Measurements from ENCODE around the gene MEIOB. TPM values are rescaled to one million over a fixed set of nuclear protein-coding genes. Genes with fewer than 3 reads are reported as not detected.

MEIOB gene
- polyA plus RNA-seq, 1 of the 3 experiments (the other 2 are of a cell fraction) = not detected

DNA sequence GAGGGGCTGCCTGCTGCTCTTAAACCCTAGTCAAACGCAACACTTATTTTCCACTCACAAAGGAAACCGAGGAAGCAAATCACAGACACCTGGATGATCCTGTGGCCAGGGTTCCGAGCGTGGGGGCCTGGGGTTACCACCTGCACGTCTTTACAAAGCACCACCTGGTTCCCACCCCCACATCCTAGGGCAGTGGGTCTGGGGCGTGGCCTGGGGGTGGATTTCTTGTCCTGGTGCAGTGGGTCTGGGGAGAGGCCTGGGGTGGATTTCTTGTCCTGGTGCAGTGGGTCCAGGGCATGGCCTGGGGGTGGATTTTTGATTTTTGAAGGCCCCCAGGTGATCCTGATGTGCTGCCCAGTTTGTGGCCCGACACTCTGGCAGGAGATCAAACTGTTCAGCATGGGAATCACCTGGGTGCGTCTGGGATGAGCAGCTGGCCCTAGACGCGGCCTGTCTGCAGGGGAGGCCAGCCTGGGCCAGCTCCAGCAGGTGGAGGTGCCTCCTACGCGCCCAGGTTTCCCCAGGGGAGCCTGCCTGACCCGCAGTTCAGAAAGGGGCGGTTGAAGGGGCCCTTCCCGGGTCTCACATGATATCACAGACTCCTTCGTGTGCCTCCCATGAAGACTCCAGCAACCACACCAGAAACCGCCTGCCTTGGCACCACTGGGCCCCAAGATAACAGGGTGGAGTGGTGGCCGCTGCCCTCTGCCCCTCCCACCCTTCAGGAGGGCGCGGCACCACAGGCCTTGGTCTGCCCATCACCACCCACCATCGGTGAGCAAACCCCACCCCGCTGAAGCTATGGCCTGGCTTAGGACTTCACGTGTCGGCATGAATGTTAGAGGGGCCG lies 51.6 kb downstream of the MEIOB start:
- H2AFZ ChIP-seq (ENCODE audit: low read depth) = no peak overlapping the region

DNA sequence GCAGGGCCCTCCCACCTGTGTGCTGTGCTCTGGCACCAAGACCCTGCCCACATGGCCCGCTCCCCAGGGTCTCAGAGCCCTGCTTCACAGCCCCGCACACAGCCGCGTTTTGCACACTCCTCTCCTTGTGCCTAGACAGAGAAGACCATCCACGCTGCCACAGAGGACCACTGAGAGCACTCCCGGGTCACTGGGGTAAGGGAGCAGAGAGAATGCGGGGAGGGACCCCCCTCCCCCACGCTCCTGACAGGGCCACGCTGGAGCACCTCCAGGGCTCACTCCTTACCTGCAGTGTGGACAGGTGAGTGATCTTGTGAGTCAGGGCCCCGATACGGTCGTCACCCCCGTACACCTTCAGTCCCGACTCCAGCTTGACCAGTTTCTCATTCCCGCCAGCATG lies 52.4 kb downstream of the MEIOB start:
- no peaks in the 10 kb centered on the region for H3K27me3 ChIP-seq (ENCODE audit: insufficient read depth)
- POLR2A ChIA-PET = interaction anchor here (0.7 kb wide), 1 partner anchor 12 kb away, joined by 3 read pairs; no protein-coding TSS in a partner anchor
- no peak overlapping the region for H3K27ac ChIP-seq (ENCODE audit: low read depth in 2 of 2, low read length in 1 of 2)
- H3K9ac ChIP-seq = no peak overlapping the region
- H3K4me1 ChIP-seq (ENCODE audit: control insufficient read depth in 1 of 2, insufficient read depth in 2 of 2, low read depth in 1 of 2, low read length in 1 of 2) = no peaks in the 10 kb centered on the region
- H3K4me3 ChIP-seq (ENCODE audit: low read depth in 2 of 2, low read length in 1 of 2) = no peak overlapping the region
- no peaks in the 10 kb centered on the region for H3K9me2 ChIP-seq
- no peak overlapping the region for H3K4me2 ChIP-seq
- 100% methylated on average over 8 of the region's 15 CpGs for WGBS (ENCODE audit: low lambda C conversion rate)
- TF ChIP-seq, protein P1, sequence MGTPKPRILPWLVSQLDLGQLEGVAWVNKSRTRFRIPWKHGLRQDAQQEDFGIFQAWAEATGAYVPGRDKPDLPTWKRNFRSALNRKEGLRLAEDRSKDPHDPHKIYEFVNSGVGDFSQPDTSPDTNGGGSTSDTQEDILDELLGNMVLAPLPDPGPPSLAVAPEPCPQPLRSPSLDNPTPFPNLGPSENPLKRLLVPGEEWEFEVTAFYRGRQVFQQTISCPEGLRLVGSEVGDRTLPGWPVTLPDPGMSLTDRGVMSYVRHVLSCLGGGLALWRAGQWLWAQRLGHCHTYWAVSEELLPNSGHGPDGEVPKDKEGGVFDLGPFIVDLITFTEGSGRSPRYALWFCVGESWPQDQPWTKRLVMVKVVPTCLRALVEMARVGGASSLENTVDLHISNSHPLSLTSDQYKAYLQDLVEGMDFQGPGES (IDR thresholded peaks at IDR 0.05; ENCODE audit: low read depth, low read length) = no peak
- TF ChIP-seq RAD21 (IDR thresholded peaks at IDR 0.05; ENCODE audit: low read length) = no peak
- TF ChIP-seq, protein P2, sequence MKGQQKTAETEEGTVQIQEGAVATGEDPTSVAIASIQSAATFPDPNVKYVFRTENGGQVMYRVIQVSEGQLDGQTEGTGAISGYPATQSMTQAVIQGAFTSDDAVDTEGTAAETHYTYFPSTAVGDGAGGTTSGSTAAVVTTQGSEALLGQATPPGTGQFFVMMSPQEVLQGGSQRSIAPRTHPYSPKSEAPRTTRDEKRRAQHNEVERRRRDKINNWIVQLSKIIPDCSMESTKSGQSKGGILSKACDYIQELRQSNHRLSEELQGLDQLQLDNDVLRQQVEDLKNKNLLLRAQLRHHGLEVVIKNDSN (IDR thresholded peaks at IDR 0.05; ENCODE audit: borderline replicate concordance, low read depth) = no peak
- no peak for TF ChIP-seq EZH2phosphoT487 (IDR thresholded peaks at IDR 0.05; ENCODE audit: borderline replicate concordance, low read depth)
- TF ChIP-seq, protein P3, sequence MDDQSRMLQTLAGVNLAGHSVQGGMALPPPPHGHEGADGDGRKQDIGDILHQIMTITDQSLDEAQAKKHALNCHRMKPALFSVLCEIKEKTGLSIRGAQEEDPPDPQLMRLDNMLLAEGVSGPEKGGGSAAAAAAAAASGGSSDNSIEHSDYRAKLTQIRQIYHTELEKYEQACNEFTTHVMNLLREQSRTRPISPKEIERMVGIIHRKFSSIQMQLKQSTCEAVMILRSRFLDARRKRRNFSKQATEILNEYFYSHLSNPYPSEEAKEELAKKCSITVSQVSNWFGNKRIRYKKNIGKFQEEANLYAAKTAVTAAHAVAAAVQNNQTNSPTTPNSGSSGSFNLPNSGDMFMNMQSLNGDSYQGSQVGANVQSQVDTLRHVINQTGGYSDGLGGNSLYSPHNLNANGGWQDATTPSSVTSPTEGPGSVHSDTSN (IDR thresholded peaks at IDR 0.05) = no peak
- no peak for TF ChIP-seq TEAD4 (IDR thresholded peaks at IDR 0.05; ENCODE audit: borderline replicate concordance, insufficient read depth)
- no peak for TF ChIP-seq FOSL2 (IDR thresholded peaks at IDR 0.05; ENCODE audit: borderline replicate concordance, low read depth)
- no peak for TF ChIP-seq NFIC (IDR thresholded peaks at IDR 0.05; ENCODE audit: borderline replicate concordance)
- H3K9me3 ChIP-seq = no peaks in the 10 kb centered on the region
- CTCF ChIA-PET = no interaction called here
- H3F3A ChIP-seq (replicated peaks; ENCODE audit: insufficient read depth) = no peaks in the 10 kb centered on the region
- H2AFZ ChIP-seq (ENCODE audit: low read depth) = no peak overlapping the region
- no peaks in the 10 kb centered on the region for H4K20me1 ChIP-seq (ENCODE audit: insufficient read depth)
- H3K36me3 ChIP-seq (replicated peaks in 1 of 2; ENCODE audit: control insufficient read depth in 1 of 2, insufficient read depth in 2 of 2, low read length in 1 of 2) = peaks cover 0 to 15% of the 10 kb centered on the region in 2 experiments
- H3K79me2 ChIP-seq (ENCODE audit: insufficient read depth) = peaks cover 16% of the 10 kb centered on the region; the same call in 1 of the 2 replicates
- DNase-seq = no peak

More for the DNA sequence above, 51.6 kb downstream of the MEIOB start:
- Histone ChIP-seq H3K36me3 (replicated peaks in 1 of 2; ENCODE audit: control insufficient read depth in 1 of 2, insufficient read depth in 2 of 2, low read length in 1 of 2) (peaks cover 0 to 15% of the 10 kb centered on the region in 2 experiments), H3K79me2 (ENCODE audit: insufficient read depth) (peaks cover 23% of the 10 kb centered on the region; the same call in 1 of the 2 replicates), H3K27ac (ENCODE audit: low read depth in 2 of 2, low read length in 1 of 2) (no peak overlapping the region), H3K4me1 (ENCODE audit: control insufficient read depth in 1 of 2, insufficient read depth in 2 of 2, low read depth in 1 of 2, low read length in 1 of 2) (peaks cover 0 to under 1% of the 10 kb centered on the region in 2 experiments; a peak in 1 of 4 replicates), H3K27me3 (ENCODE audit: insufficient read depth) (no peaks in the 10 kb centered on the region), H3K9me2 (no peaks in the 10 kb centered on the region), H3K4me2 (no peak overlapping the region), H3K9me3 (no peaks in the 10 kb centered on the region), H3K4me3 (ENCODE audit: low read depth in 2 of 2, low read length in 1 of 2) (no peak overlapping the region), H4K20me1 (ENCODE audit: insufficient read depth) (no peaks in the 10 kb centered on the region), H3K9ac (no peak overlapping the region), H3F3A (replicated peaks; ENCODE audit: insufficient read depth) (no peaks in the 10 kb centered on the region)
- ChIA-PET POLR2A (interaction anchor here (0.7 kb wide), 1 partner anchor 12 kb away, joined by 3 read pairs; no protein-coding TSS in a partner anchor), CTCF (no interaction called here)
- 98% methylated on average over 19 of the region's 25 CpGs for WGBS (ENCODE audit: low lambda C conversion rate)
- TF ChIP-seq, protein P1 (IDR thresholded peaks at IDR 0.05; ENCODE audit: low read depth, low read length) = no peak
- TF ChIP-seq, protein P4, sequence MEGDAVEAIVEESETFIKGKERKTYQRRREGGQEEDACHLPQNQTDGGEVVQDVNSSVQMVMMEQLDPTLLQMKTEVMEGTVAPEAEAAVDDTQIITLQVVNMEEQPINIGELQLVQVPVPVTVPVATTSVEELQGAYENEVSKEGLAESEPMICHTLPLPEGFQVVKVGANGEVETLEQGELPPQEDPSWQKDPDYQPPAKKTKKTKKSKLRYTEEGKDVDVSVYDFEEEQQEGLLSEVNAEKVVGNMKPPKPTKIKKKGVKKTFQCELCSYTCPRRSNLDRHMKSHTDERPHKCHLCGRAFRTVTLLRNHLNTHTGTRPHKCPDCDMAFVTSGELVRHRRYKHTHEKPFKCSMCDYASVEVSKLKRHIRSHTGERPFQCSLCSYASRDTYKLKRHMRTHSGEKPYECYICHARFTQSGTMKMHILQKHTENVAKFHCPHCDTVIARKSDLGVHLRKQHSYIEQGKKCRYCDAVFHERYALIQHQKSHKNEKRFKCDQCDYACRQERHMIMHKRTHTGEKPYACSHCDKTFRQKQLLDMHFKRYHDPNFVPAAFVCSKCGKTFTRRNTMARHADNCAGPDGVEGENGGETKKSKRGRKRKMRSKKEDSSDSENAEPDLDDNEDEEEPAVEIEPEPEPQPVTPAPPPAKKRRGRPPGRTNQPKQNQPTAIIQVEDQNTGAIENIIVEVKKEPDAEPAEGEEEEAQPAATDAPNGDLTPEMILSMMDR (IDR thresholded peaks at IDR 0.05) = no peak
- DNase-seq = no peak

Measured in SK-N-SH (cell line).